NOMO-1 treated with DMSO at 0.1 percent for 48 hours (cell line): ENCODE data around the gene NAV1.
"Not testable (repeated sequence)": the region's sequence is repeated elsewhere in the genome, so short reads cannot be mapped to it uniquely, and the experiment has no call there.

Experiments used
- DNase-seq: peaks from one replicate; lab custom pipeline; 2025; ENCODE audit not compliant: unreplicated experiment; lab: John Stamatoyannopoulos, UW

The NAV1 gene

DNA sequence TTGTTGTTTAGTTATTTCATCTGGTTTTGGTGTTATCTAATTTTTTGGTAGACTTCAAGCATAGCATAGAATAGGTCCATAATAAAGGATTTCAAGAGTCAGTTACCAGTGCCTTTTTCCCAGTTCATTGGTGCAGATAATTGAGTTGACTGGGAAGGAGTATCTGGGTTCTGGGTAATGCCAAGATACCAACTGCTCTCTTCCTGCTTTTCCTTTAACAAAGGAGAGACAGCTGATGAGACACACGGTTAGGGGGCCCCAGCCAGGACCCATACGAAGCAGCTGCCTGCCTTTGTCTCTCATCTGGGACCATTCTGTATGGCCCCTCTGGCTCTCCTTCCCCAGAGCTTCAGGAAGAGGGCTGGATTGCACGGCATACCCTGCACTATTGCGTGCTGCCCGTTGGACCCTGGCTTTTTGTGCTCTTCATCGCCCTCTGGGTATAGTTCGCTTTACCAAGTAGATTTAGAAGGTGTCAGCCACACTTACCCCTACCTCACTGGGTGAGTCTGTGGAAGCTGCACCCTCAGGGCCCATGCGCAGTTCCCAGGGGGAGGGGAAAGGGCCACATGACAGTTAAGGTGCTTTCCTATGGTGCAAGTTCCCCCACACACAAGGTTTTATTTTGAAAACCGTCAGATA, 7.0 kb downstream of the NAV1 start:
- no peak for DNase-seq

DNA sequence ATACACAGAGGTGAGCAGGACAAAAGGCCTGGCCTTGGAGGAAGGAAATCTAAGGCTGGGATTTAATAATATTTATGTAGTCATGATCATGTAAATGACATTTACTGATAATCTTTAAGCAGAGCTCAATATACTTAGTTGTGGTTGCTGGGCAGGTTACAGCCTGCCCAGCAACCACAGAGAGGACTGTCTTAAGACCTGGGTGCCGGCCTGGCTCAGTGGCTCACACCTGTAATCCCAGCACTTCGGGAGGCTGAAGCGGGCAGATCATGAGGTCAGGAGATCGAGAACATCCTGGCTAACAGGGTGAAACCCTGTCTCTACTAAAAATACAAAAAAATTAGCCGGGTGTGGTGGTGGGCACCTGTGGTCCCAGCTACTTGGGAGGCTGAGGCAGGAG, 10.6 kb downstream of the NAV1 start:
- not testable (repeated sequence) for DNase-seq

GRCh38 chr1:201551096-201551495, 12.2 kb downstream of the NAV1 start:
- no peak for DNase-seq

DNA sequence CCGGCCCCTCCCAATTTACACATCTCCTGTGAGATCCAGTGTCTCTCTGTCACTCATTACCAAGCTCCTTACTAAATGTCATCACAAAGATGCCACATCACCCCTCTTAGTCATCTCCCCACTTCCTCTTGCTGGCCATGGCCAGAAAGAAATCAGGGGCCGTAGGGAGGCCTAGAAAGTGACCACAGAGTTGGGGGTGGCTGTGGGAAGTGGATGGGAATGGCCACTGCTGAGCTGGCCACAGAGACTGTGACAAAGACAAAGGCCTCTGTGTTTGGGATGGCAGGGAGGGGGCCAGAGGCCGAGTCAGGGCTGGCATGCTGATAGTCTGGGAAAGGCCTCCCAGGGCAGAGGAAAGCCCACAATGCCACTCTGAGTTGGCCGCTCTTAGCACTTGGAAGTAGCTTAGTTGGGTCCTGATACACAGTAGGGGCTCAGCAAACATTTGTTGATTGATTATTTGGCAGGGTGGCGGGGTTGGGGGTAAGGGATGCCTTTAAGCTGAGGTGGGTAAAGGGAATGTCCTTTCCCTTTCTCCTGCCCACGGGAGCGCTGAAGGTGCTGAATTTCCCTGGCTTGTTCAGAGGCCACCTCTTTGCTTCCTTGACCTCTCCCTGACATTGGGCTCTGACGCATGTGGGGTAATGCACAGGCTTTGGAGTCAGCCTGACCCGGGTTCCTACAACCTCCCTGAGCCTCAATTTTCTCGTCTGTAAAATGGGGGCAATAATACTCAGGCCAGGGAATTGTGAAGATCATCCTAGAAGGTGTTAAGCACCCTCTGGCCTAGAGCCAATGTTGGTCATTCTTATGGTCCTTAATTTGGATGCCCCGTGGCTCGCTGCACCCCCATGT, 13.2 kb downstream of the NAV1 start:
- peak; percentile 81 for DNase-seq

DNA sequence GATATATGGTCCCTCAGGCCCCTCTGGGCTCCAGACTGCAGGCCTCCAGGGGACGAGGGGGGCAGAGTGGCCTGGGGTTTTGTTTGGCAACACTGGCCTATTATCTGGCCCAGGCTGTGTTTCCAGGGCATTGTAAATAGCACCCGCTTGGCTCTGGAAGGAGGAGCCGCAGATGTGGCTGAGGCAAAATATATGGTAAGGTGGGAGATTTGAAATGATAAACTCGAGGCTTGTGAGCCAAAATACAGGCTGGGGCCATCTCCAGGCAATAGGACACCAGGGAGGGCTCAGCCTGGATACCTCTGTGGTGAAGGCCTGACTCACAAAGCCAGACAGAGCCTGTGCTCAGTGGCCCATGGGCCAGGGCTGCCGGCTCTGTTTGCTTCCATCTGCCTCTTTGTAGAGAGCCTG, 14.0 kb downstream of the NAV1 start:
- no peak for DNase-seq

- DNase-seq, result peak; percentile 32
Observed at GRCh38 chr1:201553496-201554189, 14.7 kb downstream of the NAV1 start.

GRCh38 chr1:201554190-201554600, 15.3 kb downstream of the NAV1 start:
- no peak for DNase-seq

DNA sequence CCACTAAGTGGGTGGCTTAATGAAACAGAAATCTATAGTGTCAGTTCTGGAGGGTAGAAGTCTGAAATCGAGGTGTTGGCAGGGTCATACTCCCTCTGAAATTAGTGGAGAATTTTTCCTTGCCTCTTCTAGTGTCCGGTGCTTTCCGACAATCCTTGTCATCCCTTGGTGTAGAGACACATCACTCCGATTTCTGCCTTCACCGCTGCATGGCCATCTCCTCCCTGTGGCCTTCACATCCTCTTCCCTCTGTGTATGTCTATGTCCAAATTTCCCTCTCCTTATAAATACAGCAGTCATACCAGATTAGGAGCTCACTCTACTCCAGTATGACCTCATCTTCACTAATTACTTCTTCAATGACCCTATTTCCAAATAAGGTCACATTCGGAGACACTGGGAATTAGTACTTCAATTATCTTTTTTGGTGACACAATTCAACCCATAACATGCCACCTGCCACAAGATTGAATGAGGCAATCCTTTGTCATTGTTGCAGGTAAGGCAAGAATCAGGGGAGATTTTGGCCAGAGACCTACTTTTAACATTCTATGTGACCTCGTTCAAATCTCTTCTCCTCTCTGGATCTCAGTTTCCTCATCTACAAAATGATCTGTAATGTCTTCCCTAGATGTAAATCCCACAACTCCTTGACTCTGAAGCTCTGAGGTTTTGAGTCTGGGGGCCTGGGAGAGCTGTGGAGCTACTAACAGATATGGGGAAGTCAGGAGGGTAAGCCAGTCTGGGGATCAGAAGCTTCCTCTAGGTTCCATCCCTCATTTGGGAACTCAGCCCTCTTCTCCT, 16.1 kb downstream of the NAV1 start:
- DNase-seq, result peak; percentile 32

- no peak for DNase-seq
Observed at GRCh38 chr1:201555593-201555945, 16.6 kb downstream of the NAV1 start.

- DNase-seq, result no peak
Observed at GRCh38 chr1:201556841-201557571, 18.1 kb downstream of the NAV1 start.

DNA sequence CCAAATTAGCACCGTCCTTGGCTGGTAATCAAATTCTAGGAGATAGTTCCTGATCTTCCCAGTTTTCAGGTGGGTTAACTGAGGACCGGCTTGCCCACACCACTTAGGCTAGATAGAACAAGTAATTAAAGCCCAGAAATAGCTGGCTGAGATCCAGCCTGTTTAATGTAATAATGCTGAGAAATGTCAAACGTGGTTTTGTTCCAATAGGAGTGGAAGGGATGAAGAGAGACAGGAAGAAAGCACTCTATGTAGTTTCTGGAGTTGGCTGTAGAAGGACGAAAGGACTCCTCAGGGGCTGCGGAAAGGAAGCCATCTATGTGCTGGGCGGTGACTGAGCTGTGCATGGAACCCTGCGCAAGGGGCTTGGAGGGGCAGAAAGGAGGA, 18.6 kb downstream of the NAV1 start:
- DNase-seq, result no peak

- DNase-seq, result peak; percentile 63
Observed at GRCh38 chr1:201559679-201560162, 20.8 kb downstream of the NAV1 start.

DNA sequence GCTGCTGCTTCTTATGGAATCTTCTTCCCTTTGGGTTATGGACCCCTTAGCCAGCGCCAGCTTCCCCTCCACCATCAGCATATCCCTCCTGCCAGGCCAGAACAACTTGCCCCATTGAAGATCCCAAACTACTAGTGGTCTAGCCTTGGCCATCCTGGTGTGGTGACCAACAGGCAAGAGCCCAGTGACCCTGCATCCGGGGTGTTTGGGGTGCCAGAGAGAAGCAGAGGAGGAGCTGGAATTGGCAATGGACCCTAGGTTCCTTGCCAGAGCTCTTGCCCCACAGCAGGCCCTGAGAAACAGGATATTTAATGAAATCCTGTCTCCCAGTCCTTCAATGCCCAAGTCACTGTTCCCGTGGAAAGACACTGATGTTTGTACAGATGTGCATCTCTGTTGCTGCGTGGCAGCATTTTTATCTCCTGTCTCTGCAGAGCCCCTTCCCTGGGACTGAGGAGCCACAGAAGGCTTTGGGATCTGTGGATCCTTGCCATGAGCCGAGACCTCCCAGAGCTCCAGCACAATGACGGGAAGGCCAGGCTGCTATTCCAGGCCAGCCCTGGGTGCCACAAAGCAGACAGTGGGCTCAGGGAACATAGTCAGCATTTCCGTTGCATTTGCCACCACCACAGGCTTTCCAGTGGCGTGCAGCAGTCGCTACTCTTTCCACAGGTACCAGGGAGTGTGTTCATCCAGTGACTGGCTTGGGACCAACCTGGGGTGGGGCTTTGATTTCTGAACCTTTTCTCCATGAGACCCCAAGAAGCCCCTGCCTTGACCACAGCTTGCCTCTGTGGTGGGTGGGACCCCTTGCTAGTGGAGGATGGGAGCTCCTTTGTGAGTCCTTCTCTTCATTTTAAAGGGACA, 21.6 kb downstream of the NAV1 start:
- no peak for DNase-seq

DNA sequence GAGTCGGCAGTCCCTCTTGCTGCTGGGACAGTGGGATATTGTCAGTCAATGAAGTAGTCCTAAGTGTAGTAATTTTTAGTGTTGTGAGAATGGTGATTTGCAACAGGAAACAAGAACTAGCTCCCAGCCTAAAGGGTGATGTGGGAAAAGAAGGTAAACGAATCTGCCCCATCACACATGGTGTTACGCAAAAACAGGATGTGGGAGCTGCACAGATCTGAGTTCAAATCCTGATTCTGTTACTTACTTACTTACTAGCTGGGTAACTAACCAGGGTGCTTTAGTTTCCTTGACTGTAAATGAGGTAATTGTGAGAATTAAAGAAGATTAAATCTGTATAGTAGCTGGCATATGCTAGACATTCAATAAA, 22.3 kb downstream of the NAV1 start:
- no peak for DNase-seq

GRCh38 chr1:201561601-201562000, 22.7 kb downstream of the NAV1 start:
- DNase-seq, result no peak

DNA sequence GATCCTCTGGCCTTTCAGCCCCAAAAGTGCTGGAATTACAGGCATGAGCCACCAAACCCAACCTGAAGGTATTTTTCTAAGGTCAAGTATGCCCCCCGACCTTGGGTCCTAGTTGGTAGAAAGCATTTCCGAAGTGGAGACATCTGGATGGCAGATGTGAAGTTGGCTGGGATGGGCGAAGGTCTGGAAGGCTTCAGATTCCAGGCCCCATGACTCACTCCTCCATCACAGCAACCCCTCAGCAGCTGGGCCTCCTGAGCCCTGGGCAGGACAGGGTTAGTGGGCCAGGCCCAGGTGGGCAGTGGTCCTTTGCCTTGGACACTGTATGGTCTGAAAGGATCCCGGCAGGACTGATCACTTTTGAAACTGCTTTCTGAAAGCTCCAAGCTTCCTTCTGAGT, 23.3 kb downstream of the NAV1 start:
- no peak for DNase-seq

DNA sequence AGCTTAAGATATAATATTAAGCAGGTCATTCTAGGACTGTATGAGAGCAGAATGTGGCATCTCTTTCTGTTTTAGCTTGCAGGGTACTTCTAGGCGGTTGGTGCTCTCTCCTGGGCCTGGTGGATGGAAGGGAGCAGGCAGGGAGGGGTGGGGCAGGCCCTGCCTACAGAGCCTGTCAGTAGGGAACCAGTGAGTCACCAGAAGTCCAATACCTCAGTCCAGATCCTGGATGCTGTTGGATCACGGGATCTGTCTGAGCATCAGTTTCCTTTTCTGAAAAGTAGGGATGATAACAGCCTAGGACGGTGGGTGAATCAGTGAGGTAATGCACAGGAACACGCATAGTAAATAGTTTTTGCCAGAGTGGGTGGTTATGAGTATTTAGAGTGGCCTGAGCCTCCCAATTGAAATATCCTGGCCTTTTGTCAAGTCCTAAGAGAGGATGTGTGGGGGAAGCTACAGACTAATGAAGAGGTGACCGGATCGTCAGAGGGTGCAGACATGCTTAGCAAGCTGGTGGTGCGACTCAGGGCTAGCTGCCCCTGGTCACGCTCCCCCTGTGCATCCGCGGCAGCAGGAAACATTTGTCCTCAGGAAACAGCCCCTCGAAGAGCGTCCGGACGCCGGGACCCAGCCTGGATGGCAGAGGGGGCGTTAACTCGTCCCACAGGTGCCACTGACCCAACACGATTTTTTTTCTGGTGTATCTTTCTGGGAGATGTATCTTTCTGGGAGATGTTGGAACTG, 23.9 kb downstream of the NAV1 start:
- no peak for DNase-seq

DNA sequence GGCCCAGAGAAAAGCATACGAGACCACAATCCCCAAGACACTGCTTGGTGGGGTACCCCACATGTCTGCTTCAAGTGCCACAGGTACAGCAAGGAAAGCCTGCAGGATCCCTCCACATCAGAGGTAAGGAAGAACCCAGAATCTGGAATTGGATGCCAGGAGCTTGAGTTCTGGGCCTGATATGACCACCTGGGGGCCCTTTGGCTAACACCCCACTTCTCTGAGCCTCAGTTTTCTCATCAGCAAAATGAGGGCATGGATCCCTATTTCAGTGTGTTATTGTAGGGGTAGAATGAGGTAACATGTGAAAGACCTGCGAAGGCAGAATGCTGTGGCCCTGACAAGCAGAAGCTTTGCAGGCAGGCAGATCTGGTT, 24.5 kb downstream of the NAV1 start:
- DNase-seq, result no peak

GRCh38 chr1:201563941-201564340, 25.0 kb downstream of the NAV1 start:
- no peak for DNase-seq
